ENCODE data around the gene ADGRL3.

DNA sequence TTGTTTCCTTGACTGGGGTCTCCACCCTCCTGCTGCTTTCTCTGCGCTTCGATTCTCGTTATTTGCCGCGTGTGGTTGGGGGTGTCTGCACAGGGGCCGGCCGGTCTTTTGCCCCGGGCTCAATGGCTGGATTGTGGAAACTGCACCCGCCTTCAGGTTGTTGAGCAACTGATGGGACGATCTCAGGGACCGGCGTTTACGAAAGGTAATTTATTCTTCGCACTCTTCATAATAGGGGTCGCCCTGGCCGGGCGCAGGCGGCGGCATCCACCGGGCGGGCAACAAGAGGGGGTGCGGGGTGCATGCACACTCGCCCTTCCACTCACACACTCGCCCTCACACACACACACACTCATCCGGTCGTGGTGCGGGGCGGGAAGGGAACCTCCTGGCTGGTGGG is 1.4 kb downstream of the ADGRL3 start:
- TF ChIP-seq, protein P1, sequence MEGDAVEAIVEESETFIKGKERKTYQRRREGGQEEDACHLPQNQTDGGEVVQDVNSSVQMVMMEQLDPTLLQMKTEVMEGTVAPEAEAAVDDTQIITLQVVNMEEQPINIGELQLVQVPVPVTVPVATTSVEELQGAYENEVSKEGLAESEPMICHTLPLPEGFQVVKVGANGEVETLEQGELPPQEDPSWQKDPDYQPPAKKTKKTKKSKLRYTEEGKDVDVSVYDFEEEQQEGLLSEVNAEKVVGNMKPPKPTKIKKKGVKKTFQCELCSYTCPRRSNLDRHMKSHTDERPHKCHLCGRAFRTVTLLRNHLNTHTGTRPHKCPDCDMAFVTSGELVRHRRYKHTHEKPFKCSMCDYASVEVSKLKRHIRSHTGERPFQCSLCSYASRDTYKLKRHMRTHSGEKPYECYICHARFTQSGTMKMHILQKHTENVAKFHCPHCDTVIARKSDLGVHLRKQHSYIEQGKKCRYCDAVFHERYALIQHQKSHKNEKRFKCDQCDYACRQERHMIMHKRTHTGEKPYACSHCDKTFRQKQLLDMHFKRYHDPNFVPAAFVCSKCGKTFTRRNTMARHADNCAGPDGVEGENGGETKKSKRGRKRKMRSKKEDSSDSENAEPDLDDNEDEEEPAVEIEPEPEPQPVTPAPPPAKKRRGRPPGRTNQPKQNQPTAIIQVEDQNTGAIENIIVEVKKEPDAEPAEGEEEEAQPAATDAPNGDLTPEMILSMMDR (IDR thresholded peaks at IDR 0.05) = no peak
- TF ChIP-seq POLR2A (IDR thresholded peaks at IDR 0.05) = no peak

All from adrenal gland (tissue), 5 donors.